GM21381 (cell line): ENCODE data around the gene UPF1.
"Not testable (repeated sequence)": the region's sequence is repeated elsewhere in the genome, so short reads cannot be mapped to it uniquely, and the experiment has no call there.

ENCODE experiments used
- ATAC-seq: cut with Tn5 transposase; IDR thresholded peaks from one replicate; pipeline ENCODE4 v1.9.1; 2021; ENCODE audit warnings: mild to moderate bottlenecking, moderate library complexity; ENCODE audit not compliant: unreplicated experiment

Gene UPF1

GRCh38 chr19:18910801-18911436 lies 79.2 kb downstream of the UPF1 start:
- ATAC-seq = no peak

GRCh38 chr19:18912933-18913332 lies 81.2 kb downstream of the UPF1 start:
- no peak for ATAC-seq

GRCh38 chr19:18913466-18913865 lies 81.7 kb downstream of the UPF1 start:
- ATAC-seq = no peak

- no peak for ATAC-seq
These were observed 83.9 kb downstream of the UPF1 start for GRCh38 chr19:18915639-18916038.

DNA sequence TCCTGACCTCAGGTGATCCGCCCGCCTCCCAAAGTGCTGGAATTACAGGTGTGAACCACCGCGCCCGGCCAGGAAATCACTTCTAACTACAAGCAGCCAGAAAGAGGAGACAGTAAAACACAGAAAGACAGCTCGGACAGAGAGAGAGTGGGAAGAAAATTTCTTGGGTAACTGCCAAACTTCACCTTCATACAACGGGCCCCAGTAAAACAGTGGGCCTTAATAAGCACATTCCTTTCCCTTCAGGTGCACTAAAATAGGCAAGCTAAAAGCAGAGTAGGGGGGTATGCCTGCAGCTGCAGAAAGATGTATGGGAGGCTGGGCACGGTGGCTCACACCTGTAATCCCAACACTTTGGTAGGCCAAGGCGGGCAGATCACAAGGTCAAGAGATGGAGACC lies 85.8 kb downstream of the UPF1 start:
- ATAC-seq = not testable (repeated sequence)
